Brain microvascular endothelial cell (primary cell): ENCODE measurements around the gene SDK2.
"Not testable (repeated sequence)": the region's sequence is repeated elsewhere in the genome, so short reads cannot be mapped to it uniquely, and the experiment has no call there.

Experiments
- DNase-seq: peaks from one replicate; pipeline ENCODE4 v3.0.0-alpha.2; 2020
- H3K27ac ChIP-seq: fragments of 250-450 bp; sonication (Bioruptor Pico); 2 replicates; pipeline ENCODE4 v1.5.1; 2020; ENCODE audit warnings: mild to moderate bottlenecking, moderate library complexity
- H3K27me3 ChIP-seq: fragments of 250-450 bp; sonication (Bioruptor Pico); replicated peaks from 2 replicates; pipeline ENCODE4 v1.5.1; 2020; ENCODE audit warnings: mild to moderate bottlenecking
- H3K36me3 ChIP-seq: fragments of 250-450 bp; sonication (Bioruptor Pico); replicated peaks from 2 replicates; pipeline ENCODE4 v1.5.1; 2020; ENCODE audit warnings: mild to moderate bottlenecking
- H3K4me3 ChIP-seq: 2 replicates; pipeline ENCODE4 v1.5.1; 2011; ENCODE audit warnings: low read depth, mild to moderate bottlenecking, control low read depth, low read length, moderate library complexity
- CTCF ChIP-seq: IDR thresholded peaks from 2 replicates; pipeline ENCODE4 v1.5.1; 2011; ENCODE audit warnings: low read depth, mild to moderate bottlenecking, moderate library complexity, low read length, control low read depth, inconsistent platforms; ENCODE audit errors: missing control alignments
- in situ Hi-C: cut with HindIII; loops from 2 replicates; pipeline ENCODE4 v1.10.0; 2017; ENCODE audit warnings: low sequenced_read_pairs, low pct_ligation_motif_present

The SDK2 gene

GRCh38 chr17:73313526-73314127 is 330.6 kb downstream of the SDK2 start:
- Histone ChIP-seq H3K4me3 (no peak overlapping the region), H3K27me3 (no peaks in the 10 kb centered on the region), H3K27ac (no peak overlapping the region), H3K36me3 (no peaks in the 10 kb centered on the region)
- TF ChIP-seq CTCF = no peak
- no peak for DNase-seq
- in situ Hi-C loops = no loop called here

- in situ Hi-C loops, DNase-seq, H3K36me3 ChIP-seq, H3K27ac ChIP-seq, H3K4me3 ChIP-seq, H3K27me3 ChIP-seq: not testable (repeated sequence)
Measured at GRCh38 chr17:73312887-73313286, 331.4 kb downstream of the SDK2 start.

- DNase-seq = peak; percentile 91
- in situ Hi-C loops = no loop called here
- Histone ChIP-seq H3K4me3 (peak within 1 kb of the TSS; percentile 91), H3K36me3 (no peaks in the 10 kb centered on the region), H3K27me3 (no peaks in the 10 kb centered on the region), H3K27ac (peak within 1 kb of the TSS; percentile 87)
- no peak for TF ChIP-seq CTCF
Measured at GRCh38 chr17:73311781-73312641, 332.2 kb downstream of the SDK2 start, which contains the start of gene CDC42EP4. Gene CDC42EP4 (minus strand): TSS chr17:73312001. CDS start chr17:73286500, 25,501 bp downstream.

- no peak for TF ChIP-seq CTCF
- peak overlapping the region; percentile 91 for H3K4me3 ChIP-seq
- no peaks in the 10 kb centered on the region for H3K27me3 ChIP-seq
- DNase-seq = no peak
- peak overlapping the region; percentile 87 for H3K27ac ChIP-seq
- H3K36me3 ChIP-seq = no peaks in the 10 kb centered on the region
- in situ Hi-C loops = no loop called here
Measured at GRCh38 chr17:73311428-73311780, 332.8 kb downstream of the SDK2 start.

GRCh38 chr17:73309727-73310596 is 334.3 kb downstream of the SDK2 start:
- Histone ChIP-seq H3K4me3 (peak overlapping the region; percentile 91), H3K36me3 (peaks cover 3% of the 10 kb centered on the region), H3K27ac (peak overlapping the region; percentile 87), H3K27me3 (no peaks in the 10 kb centered on the region)
- in situ Hi-C loops = no loop called here
- no peak for TF ChIP-seq CTCF
- DNase-seq = no peak

- H3K27ac ChIP-seq, DNase-seq, H3K27me3 ChIP-seq, in situ Hi-C loops, H3K36me3 ChIP-seq, H3K4me3 ChIP-seq: not testable (repeated sequence)
Measured at GRCh38 chr17:73308959-73309358, 335.3 kb downstream of the SDK2 start.
